H1 (cell line): ENCODE results near the gene TSPAN33. TPM values are rescaled to one million over a fixed set of nuclear protein-coding genes. Genes with fewer than 3 reads are reported as not detected.

Experiments
- JUND ChIP-seq: IDR thresholded peaks from 2 replicates; pipeline ENCODE4 v1.6.1; 2011; ENCODE audit warnings: mild to moderate bottlenecking, improper control_type of control experiment, low read length
- KDM4A ChIP-seq: IDR thresholded peaks from one replicate; pipeline ENCODE4 v1.7.1; 2012; ENCODE audit warnings: low read depth, mild to moderate bottlenecking, moderate library complexity, low read length, inconsistent platforms; ENCODE audit not compliant: severe bottlenecking
- polyA plus RNA-seq, 7 experiments: library from polyadenylated mRNA; depleted of rRNA in 3 of 7; stranded (reverse) in 5 of 7; unstranded in 2 of 7; fragments of >200 nt in 5 of 7; fragments of 200-250 nt in 2 of 7; gene quantifications; 1 replicate in 5 of 7; 2 replicates in 1 of 7; 4 replicates in 1 of 7; pipeline versions ENCODE4 v1.2.1 to v1.2.3, GENCODE V29; 2011 to 2013; ENCODE audit warnings: missing spikeins in 2 of 7, mixed read lengths in 2 of 7
- total RNA-seq: library from RNA; stranded (reverse); fragmentation: NEBNext Ultra II Directional; extraction: Animal tissue kit (Norgen Biotek cat#: 25700); gene quantifications from 2 replicates; pipeline ENCODE4 v1.2.1, GENCODE V29; 2021
- TF ChIP-seq, protein P1 (sequence below), 3 experiments: IDR thresholded peaks; 1 replicate in 2 of 3; 2 replicates in 1 of 3; pipeline versions ENCODE4 v1.5.1 to v1.6.1; 2011; ENCODE audit warnings: low read length in 3 of 3, mild to moderate bottlenecking in 3 of 3, inconsistent platforms in 2 of 3, low read depth in 1 of 3, moderate library complexity in 1 of 3; ENCODE audit not compliant: insufficient read depth in 1 of 3; ENCODE audit errors: control extremely low read depth in 1 of 3

The TSPAN33 gene
- total and polyA plus RNA-seq, 2 of the 8 experiments (the other 6 are each of a cell fraction or from before 2014, with no cell fraction given) = 42.8 to 47.1 TPM

DNA sequence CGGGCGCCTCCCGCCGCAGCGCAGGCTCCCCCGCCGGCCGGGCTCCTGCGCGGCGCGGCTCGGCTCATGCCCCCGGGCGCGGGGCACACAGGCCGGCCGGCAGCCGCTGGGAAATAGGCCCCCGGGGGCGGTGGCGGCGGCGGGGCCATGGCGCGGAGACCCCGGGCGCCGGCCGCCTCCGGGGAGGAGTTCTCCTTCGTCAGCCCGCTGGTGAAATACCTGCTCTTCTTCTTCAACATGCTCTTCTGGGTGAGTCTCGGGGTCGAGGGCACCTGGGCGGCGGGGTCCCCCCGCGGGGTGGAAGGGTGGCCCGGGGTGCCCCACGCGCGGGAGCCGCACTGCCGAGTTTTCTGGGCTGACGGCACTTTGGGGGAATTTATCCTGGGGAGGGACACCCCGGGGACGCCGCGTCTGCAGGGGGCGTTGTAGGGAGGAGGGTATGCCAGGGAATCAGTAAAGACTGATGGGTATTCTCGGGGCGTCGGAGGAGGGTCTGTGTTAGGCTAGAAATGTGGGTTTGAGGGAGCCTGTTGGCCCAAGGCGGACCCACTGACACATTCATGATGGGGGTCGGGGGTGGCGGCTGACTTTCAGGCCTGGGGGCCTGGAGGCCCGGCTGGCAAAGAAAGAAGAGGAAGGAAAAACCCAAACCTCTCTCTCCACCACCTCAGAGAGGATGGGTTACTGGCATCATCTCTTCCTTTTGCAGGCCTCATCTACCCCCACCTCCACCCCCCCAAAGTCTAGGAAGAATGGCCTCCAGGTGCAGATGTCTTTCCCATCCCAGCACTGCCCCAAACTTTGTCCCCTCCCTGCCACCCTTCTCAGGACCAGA, 544 bp downstream of the TSPAN33 start (continued):
- TF ChIP-seq KDM4A = peak; percentile 49
- TF ChIP-seq JUND = no peak
- TF ChIP-seq, protein P1, sequence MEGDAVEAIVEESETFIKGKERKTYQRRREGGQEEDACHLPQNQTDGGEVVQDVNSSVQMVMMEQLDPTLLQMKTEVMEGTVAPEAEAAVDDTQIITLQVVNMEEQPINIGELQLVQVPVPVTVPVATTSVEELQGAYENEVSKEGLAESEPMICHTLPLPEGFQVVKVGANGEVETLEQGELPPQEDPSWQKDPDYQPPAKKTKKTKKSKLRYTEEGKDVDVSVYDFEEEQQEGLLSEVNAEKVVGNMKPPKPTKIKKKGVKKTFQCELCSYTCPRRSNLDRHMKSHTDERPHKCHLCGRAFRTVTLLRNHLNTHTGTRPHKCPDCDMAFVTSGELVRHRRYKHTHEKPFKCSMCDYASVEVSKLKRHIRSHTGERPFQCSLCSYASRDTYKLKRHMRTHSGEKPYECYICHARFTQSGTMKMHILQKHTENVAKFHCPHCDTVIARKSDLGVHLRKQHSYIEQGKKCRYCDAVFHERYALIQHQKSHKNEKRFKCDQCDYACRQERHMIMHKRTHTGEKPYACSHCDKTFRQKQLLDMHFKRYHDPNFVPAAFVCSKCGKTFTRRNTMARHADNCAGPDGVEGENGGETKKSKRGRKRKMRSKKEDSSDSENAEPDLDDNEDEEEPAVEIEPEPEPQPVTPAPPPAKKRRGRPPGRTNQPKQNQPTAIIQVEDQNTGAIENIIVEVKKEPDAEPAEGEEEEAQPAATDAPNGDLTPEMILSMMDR (IDR thresholded peaks at IDR 0.05; ENCODE audit: control extremely low read depth in 1 of 3, insufficient read depth in 1 of 3, low read depth in 1 of 3, low read length in 3 of 3) = peak in 2 of 3 experiments; percentile 21 to 23; a peak in 2 of 4 replicates
- TF ChIP-seq, all 59 proteins: peak for 5
